NCI-H1436 treated with DMSO at 0.1 percent for 48 hours (cell line): ENCODE measurements around the gene LRRC4C.
"Not testable (repeated sequence)": the region's sequence is repeated elsewhere in the genome, so short reads cannot be mapped to it uniquely, and the experiment has no call there.

Experiments
- DNase-seq: peaks from one replicate; lab custom pipeline; 2025; lab: John Stamatoyannopoulos, UW

The LRRC4C gene

DNA sequence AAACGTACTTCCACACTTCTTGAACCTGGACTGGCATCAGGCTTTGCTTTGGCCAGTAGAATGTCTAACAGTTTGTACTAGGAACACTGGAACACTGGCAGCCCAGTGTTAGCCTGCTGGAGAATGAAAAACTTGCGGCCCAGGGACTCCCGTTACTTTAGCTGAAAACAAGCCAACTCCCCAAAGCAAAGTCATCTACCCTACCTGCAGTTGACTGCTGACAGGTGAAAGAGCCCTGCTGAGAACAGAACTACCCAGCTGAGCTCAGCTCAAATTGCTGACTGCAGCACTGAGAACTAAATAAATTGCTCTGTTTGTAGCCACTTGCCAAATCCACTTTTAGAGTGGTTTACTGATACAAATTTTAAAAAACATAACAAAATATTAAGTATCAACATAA is 342.5 kb downstream of the LRRC4C start:
- no peak for DNase-seq

DNA sequence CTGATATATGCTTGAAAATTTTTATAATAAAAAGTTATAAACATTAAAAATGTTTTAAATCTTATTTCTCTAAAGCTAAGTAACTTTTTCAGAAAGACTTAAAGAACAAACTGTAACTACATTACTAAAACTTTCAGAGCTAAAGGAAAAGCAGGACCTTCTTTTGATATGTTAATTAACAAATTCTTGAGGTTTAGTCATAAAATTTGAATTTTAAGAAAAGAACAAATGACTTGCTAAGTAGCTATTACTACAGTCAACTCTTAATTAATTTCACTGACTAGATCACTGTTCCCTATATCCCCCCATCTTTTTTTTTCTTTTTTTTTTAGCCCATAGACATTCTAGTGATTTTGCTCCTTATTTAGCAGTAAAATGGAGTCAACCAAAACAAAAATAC is 344.4 kb downstream of the LRRC4C start:
- DNase-seq, result no peak

DNA sequence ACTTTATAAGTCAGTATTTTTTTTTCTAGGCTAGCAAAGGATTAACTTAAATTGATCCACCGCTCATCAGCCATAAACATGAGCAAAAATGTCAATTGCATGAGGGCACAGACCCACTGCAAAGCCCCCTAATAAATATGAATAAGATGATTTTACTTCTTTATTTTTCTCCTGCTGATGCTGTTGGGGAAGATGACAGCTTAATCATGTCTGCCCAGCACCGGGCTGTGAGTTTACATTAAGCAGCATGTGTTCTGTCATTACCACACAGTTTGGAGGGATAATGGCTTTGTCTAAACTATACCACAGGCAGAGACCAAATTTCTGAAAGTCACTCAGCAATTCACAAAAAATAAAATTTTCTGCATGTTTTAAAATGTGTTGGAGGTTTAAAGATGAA is 346.3 kb downstream of the LRRC4C start:
- no peak for DNase-seq

DNA sequence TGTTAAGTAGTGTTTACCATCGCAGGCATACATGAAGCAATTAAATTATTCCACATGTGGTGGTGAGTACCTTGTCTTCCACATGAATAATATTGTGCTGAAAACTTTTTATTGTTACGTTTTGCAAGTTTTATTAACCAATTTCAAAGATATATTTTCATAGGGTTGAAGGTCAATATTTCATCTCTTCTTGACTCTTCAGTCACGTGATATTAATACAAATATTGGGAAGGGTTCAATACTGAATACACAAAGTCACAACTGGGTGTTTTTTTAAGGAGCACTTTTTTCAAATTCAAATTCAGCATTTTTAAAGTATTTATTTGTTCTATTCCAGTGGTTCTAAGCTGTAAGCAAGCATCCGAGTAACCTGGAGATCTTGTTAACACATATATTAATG is 348.9 kb downstream of the LRRC4C start:
- no peak for DNase-seq

DNA sequence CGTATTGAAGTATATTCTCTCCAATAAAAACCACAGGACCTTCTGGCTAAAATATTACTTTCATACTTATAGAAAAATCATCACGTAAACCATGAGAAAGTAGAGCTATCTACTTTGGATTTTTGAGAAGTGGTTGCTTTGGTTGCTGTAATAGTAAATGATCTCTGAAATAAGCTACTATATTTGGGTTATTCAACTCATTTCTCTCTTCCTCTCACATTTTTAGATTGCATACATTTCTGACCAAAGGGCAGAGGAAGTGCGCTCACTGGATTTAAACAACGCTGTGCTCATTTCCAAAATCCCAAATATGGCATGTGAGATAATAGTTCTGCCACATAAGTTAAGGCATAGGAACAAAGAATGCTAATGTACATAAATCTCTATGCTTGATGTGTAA is 357.0 kb downstream of the LRRC4C start:
- DNase-seq, result no peak

DNA sequence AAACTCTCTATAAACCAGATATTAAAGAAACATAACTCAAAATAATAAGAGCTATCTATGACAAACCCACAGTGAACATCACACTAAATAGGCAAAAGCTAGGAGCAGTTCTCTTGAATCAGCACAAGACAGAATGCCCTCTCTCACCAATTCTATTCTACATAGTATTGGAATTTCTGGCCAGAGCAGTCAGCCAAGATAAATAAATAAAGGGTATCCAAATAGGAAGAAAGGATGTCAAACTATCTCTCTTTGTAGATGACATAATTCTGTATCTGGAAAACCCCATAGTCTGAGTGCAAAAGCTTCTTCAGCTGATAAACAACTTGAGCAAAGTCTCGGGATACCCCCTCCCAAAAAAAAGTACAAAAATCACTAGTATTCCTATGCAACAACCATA is 359.8 kb downstream of the LRRC4C start:
- no peak for DNase-seq

DNA sequence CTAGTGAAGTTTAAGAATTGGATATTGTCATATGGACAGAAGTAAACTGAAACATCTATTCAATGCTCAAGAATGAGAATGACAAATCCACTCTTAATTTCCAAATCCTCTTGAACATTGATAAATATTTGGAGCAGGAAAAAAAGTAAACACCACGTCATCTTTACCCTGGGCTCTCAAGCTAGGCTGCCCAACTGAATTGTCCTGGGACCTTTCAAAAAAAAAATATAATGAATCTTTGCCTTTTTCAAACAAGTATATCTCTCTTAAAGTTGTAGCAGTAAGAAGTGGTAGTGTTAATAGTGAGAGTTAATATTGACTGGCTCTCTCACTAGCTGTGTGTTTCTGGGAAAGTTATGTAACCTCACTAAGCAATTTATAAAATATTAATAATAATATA is 374.3 kb downstream of the LRRC4C start:
- no peak for DNase-seq

DNA sequence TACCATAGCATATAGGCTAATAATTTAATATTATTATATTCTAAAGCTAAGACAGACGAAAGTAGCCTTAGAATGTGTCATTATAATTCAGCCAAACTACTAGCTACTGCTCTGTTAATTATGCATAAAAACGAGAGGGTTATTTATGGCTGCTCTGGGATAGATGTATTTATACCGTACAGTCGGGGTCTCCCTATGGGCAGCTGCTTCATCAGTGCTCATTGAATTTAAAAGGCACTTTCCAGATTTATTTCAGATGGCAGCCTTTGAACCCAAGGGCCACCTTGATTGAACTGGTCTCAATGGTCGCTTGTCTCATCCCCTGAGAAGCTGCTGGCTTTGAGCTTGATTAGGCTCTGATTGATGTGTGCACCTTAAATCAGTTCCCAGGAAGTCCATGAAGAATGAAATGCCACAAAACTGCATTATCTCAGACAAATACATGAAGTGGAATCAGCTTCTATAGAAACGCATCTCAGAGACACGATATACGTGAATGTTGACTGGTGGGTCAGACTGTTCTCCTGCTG is 377.6 kb downstream of the LRRC4C start:
- no peak for DNase-seq

DNA sequence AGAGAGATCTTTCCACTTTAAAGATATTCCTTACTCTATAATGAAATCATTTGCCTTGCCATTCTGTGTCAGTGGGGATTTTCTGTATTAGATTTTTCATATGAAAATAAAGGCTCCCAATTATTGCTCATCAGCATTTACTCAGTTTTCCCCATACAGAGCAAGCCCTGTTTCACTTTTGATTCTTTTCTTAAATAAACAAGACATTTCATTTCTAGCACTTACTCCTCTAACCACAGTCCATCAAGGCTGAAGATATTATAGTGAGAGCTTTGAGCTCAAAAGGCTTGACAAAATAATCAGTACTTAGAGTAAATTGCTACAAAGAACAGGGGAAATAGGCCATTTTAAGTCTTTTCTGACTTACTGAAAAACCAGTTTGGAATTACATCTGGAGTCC is 385.1 kb downstream of the LRRC4C start:
- no peak for DNase-seq

DNA sequence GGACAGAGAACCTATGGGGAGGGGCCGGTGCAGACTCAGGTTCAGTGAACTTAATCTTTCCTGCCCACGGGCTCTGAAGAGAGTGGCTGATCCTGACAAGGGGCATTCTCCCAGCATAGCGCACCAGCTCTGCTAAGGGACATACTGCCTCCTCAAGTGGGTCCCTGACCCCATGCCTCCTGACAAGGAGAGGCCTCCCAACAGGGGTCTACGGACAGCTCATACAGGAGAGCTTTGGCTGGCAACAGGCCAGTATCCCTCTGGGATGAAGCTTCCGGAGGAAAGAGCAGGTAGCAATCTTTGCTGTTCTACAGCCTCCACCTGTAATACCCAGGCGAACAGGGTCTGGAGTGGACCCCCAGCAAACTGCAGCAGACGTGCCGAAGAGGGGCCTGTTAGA is 394.0 kb downstream of the LRRC4C start:
- no peak for DNase-seq

DNA sequence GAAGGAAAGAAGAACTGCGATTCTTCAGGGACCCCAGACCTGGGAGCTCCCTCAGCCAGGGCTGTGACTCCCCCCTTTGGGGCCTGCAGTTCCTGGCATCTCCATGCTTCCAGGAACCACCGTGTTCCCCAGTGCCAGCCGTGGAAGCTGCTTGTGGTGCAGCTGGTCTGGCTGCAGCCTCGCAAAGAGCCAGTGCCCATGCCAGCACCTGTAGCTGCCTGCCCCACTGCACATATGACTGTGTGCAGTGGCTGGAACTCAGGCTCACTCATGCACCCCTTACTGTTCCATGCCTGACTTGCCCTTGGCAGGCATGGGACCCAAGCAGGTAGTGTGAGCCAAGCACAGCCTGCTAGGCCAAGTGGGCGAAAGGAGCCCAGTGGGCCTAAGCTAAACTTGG is 401.3 kb downstream of the LRRC4C start:
- DNase-seq, result no peak

DNA sequence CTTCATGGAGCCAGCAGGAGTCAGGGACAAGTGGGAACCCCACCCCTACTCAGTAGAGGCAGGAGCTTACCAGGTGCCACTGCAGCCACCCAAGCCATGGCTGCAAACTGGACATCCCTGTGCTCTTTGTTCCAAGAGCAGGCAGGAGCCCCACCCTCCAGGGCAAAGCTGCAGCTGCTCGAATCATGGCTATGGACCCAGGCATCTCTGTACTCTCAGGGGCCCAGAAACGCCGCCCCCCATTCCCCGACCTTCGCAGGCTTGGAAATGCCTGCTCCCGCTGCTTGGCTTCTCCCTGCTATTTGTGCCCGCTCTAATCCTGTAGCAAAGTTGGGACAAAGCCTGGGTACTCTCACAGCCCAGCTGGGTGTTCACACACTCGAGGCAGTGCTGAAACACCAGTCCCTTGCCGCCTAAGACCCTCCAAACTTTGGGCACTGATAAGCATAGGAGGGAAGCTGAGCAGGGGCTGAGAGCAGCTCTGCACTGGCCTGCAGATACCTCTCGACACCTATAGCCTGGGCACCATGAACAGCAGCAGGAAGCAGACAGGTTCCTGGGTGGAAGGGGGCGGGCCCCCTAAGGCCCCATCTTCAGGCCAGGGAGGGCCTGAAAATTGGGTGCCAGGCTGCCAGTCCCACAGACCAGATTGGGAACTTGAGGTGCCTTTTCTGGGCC is 402.4 kb downstream of the LRRC4C start:
- DNase-seq, result no peak

DNA sequence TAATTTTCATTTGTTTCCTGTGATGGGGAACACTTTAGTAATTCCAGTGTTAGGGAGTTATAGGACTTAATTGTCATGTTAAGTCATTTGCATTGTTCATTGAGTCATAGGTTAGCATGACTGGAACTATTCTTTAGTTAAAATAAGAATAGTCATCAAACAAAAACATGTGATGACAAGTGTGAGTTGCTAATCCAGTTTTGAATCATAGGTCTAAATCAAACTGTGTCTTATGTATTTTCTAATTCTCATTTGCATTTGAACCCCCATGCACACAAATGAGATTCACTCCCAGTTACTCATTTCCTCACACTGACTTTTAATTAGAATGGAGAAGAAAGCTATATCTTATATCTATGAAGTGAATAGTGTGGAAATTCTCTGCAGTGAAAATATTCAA is 405.6 kb downstream of the LRRC4C start:
- DNase-seq, result no peak

DNA sequence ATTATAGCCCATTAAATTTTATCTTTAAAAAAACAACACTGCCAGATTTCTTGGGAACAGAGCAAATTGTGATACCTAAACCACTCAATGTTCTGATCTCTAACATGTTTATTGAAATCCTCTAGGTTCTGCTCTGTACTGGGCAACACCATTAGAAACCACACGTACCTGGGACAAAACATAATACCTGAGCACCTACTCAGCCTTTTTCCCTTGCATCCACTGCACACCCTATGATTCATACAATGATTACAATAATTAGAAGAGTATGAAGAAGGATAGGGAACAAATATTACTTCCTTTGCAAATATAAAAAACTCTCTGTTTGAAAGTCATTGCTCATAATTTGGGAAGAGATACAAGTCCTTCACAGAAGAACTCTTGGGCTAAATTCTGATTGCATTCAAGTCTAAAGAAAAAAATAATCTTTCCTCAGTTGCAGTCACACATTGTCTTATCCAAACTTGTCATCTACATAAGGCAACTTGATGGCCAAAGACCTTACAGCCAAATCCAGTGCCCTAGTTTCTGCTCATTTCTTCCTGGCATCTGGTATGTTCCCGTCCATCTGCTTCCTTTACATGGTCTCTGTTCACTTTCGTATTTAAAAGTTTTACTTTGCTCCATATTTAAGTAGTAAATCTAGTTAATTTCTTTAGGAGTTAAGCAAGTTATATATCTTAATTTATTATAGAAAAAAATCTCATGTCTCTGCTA is 407.4 kb downstream of the LRRC4C start:
- no peak for DNase-seq

DNA sequence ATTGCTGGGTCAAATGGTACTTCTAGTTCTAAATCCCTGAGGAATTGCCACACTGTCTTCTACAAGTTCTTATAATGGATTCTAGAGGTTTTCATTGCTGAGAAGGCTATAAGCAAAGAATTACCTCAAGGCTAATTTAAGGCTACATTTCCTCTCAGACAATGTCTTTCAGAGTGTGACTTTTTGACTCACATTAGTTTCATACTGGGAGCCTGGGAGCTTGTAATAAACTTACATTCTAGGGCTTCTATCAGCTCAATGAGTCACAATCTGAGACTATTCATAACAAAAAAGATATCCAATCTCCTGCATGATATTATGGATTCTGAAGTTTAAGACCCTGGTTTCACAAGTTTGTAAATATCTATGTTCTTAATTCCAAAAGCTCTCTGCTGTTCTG is 408.7 kb downstream of the LRRC4C start:
- DNase-seq, result no peak

DNA sequence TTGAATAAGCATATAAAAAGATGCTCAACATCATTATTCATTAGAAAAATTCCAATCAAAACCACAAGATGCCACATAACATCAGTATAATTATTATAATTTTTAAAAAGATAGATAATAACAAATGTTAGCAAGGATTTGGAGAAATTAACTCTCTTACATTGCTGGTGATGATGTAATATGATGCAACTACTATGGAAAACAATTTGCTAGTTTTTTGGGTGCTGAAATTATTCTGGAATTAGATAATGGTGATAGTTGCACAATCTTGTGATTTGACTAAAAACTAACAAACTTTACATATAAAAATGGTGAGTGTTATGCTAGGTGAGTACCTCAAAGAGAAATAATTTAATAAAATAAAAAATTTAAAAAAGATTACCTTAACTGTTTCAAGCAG is 412.2 kb downstream of the LRRC4C start:
- no peak for DNase-seq

DNA sequence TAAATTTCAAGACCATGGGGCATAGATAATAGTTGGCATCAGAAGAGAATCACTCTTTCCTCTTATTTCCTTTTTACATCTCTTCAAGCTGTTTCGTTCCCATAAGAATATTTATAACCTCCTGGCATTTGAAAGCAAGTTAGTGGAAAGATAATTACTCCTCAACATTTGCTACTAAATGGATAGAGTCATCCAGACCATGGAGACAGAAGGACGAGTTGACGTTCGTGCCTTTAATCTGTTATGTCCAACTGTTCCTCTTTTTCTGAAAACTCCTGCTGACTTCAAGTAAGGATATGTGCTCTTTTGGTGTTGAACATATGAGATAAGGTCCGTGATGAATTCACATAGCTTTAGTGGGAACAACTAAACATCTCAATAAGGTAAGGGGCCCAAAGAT is 414.2 kb downstream of the LRRC4C start:
- DNase-seq, result no peak

DNA sequence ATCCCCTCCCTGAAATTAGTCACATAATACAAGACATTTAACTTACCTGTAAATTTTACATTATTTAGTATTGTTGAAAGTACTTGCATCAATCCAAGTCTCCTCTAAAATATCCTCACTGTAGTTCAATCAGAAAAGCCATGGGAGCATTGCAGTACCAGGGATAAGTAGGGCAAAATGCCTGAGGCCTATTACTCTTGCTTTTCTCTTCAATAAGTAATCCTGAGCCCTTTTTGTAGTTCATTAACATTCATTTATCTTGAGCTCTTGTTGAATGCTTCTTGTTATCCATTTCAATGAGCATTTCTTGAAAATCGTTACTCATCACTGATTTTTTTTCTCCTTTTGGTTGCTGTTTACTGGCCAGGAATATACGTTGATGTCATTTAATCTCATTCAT is 414.7 kb downstream of the LRRC4C start:
- no peak for DNase-seq

DNA sequence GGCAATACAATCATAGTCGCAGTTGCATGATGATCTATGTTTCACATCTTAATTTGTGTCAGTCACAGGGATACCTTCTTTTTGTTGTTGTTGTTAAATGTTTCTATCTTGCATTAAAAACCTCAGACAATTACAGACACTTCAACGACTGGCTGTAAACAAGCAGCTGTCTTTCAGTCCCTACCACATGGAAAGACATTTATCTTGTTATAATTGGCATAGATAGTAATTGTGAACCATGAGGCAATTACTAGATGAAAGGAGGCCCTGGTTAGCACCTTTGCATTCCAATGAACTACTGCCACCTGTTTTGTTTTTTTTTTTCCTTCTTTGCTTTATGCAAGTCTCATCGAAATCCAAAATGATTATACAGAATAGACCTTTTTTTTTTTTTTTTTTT is 416.8 kb downstream of the LRRC4C start:
- DNase-seq, result no peak

DNA sequence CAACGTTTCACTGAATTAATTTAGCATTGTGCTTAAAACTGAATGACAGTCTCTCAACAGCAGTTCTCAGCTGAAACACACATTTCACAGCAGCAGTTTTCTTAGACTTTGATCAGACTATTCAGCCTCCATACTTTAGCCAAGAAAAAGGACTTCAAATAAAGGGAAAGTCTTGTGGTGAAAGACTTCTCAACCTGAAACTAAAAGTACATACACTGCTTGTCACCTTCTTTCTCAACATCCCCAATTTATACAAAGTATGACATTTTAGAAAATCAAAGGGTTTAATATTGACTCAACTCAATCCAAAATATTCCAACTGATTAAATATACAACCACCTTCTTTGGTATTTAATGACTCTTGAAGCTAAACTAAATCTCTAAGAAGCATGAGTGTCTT is 419.0 kb downstream of the LRRC4C start:
- DNase-seq, result no peak

DNA sequence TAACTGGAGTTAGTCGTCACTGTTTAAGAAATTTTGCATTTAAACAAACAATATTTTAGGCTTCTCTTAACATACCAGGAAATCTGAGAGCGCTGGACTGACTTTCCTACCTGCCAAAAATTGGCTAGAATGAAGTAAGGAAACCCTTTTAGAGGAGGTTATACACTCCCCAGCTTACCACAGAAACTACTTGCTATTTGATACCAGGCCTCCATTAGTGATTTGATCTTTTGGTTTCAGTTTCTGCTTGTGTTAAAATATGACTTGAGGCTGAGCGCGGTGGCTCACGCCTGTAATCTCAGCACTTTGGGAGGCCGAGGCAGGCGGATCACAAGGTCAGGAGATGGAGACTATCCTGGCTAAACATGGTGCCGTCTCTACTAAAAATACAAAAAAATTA is 419.9 kb downstream of the LRRC4C start:
- no peak for DNase-seq

DNA sequence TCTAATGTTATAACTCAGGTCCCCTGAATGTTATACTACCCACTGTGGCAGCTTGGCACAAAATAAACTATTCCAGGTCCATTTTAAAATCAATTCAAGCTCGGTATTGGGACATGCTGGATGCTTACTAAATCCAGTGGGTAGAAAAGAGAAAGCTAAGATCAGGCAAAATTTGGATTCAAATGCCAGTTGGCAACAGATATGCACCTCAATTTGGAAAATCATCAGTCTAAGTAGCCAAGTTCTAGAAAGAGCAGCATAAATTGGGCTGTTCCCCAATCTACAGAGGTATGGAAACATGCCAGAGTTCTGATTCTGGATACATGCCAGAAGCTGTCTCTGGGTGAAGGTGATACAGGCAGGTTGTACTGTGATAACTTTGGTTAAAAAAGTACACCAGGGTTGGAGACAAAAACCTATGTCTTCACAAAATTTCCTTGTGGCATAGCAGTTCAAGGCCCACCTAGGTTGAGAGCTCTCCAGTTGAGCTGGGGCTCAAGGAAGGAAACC is 427.8 kb downstream of the LRRC4C start:
- DNase-seq, result no peak

DNA sequence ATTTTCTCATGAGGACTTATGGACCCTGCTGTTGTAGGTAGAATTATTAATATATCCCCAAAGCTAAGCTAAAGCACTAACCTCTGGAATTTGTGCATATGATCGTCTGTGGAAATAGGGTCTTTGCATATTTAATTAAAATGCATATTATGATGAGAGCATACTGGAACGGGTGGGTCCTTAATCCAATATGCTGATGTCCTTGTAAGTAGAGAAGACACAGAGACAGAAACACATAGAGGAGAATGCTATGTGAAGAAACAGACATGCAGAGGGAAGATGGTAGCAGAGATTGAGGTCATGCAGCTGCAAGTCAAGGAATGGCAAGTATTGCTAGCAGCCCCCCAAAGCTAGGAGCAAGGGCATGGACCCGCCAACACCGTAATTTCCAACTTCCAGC is 439.2 kb downstream of the LRRC4C start:
- no peak for DNase-seq

DNA sequence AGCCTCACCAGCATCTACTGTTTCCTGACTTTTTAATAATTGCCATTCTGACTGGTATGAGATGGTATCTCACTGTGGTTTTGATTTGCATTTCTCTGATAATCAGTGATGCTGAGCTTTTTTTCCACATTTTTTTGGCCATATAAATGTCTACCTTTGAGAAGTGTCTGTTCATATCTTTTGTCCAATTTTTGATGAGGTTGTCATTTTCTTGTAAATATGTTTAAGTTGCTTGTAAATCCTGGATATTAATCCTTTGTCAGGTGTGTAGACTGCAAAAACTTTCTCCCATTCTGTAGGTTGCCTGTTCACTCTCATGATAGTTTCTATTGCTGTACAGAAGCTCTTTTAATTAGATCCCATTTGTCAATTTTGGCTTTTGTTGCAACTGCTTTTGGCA is 439.8 kb downstream of the LRRC4C start:
- DNase-seq, result not testable (repeated sequence)
